Ascending aorta (tissue), 2 donors: ENCODE measurements around the gene URI1. TPM values are rescaled to one million over a fixed set of nuclear protein-coding genes. Genes with fewer than 3 reads are reported as not detected.

Experiments
- DNase-seq, 2 donors: peaks; one replicate each; pipeline ENCODE4 v3.0.0-alpha.2; 2019; ENCODE audit warnings: low spot score in 2 of 2
- H3K27ac ChIP-seq, 2 donors: fragments of 200-600 bp; sonication (generic); one replicate each; pipeline ENCODE4 v1.5.1; 2016 to 2017; ENCODE audit warnings: mild to moderate bottlenecking in 1 of 2
- H3K27me3 ChIP-seq: fragments of 200-600 bp; sonication (generic); one replicate; pipeline ENCODE4 v1.5.1; 2017
- H3K36me3 ChIP-seq, 2 donors: fragments of 200-600 bp; sonication (generic); one replicate each; pipeline ENCODE4 v1.5.1; 2016
- H3K4me1 ChIP-seq, 2 donors: fragments of 200-600 bp; sonication (generic); one replicate each; pipeline ENCODE4 v1.5.1; 2016 to 2017; ENCODE audit warnings: mild to moderate bottlenecking in 1 of 2
- H3K4me3 ChIP-seq, 2 donors: fragments of 200-600 bp; sonication (generic); one replicate each; pipeline ENCODE4 v1.5.1; 2016 to 2017; ENCODE audit warnings: mild to moderate bottlenecking in 1 of 2
- H3K9me3 ChIP-seq, 2 donors: fragments of 200-600 bp; sonication (generic); one replicate each; pipeline ENCODE4 v1.5.1; 2016
- CTCF ChIP-seq, 3 experiments: fragments of 200-600 bp in 2 of 3; fragments of 450-650 bp in 1 of 3; sonication (generic) in 2 of 3; IDR thresholded peaks; one replicate each; pipeline ENCODE4 v1.5.1; 2016 to 2019; ENCODE audit warnings: antibody characterized with exemption in 3 of 3, mild to moderate bottlenecking in 1 of 3, moderate library complexity in 1 of 3
- intact Hi-C: fragments of 100-400 bp; cut with DNase I; formaldehyde crosslinking; loops from one replicate; pipeline ENCODE4 v1.15.1; 2023
- total RNA-seq: library from RNA; depleted of rRNA; stranded (reverse); fragments of >200 nt; gene quantifications from one replicate; pipeline ENCODE4 v1.1.0, GENCODE V29; 2016

Gene URI1
- total RNA-seq, 1 donor from 2014 or later: 23.8 TPM

GRCh38 chr19:29934781-29935180 lies 7.3 kb upstream of the URI1 start:
- Histone ChIP-seq H3K27ac (no peak overlapping the region), H3K36me3 (no peaks in the 10 kb centered on the region), H3K4me3 (no peak overlapping the region), H3K9me3 (peaks cover 0 to 9% of the 10 kb centered on the region in 2 donors), H3K27me3 (no peaks in the 10 kb centered on the region), H3K4me1 (no peaks in the 10 kb centered on the region)
- TF ChIP-seq CTCF (IDR thresholded peaks at IDR 0.05): no peak
- DNase-seq: no peak
- intact Hi-C loops: no loop called here

- Histone ChIP-seq H3K36me3 (no peaks in the 10 kb centered on the region), H3K4me3 (no peak overlapping the region), H3K4me1 (peaks cover 0 to 4% of the 10 kb centered on the region in 2 donors), H3K9me3 (peaks cover 0 to 9% of the 10 kb centered on the region in 2 donors), H3K27ac (no peak overlapping the region), H3K27me3 (no peaks in the 10 kb centered on the region)
- intact Hi-C loops: no loop called here
- no peak for DNase-seq
- TF ChIP-seq CTCF (IDR thresholded peaks at IDR 0.05): no peak
Measured at GRCh38 chr19:29936409-29936808, 5.6 kb upstream of the URI1 start.

GRCh38 chr19:29939628-29940027 lies 2.4 kb upstream of the URI1 start:
- Histone ChIP-seq H3K27ac (no peak overlapping the region), H3K4me3 (no peak overlapping the region), H3K36me3 (no peaks in the 10 kb centered on the region), H3K4me1 (peaks cover 0 to 12% of the 10 kb centered on the region in 2 donors), H3K27me3 (no peaks in the 10 kb centered on the region), H3K9me3 (peaks cover 0 to 9% of the 10 kb centered on the region in 2 donors)
- no peak for TF ChIP-seq CTCF (IDR thresholded peaks at IDR 0.05)
- DNase-seq: no peak
- intact Hi-C loops: loop anchor here (5.0 to 10.0 kb wide), 3 partner anchors 225 to 1415 kb away; partner anchors contain the start of genes C19orf12 and POP4

GRCh38 chr19:29940971-29941585 lies 961 bp upstream of the URI1 start:
- Histone ChIP-seq H3K27me3 (no peaks in the 10 kb centered on the region), H3K36me3 (no peaks in the 10 kb centered on the region), H3K9me3 (peaks cover 0 to 8% of the 10 kb centered on the region in 2 donors), H3K27ac (no peak overlapping the region), H3K4me1 (peaks cover 0 to 16% of the 10 kb centered on the region in 2 donors), H3K4me3 (peak overlapping the region in 1 of 2 donors; percentile 99)
- no peak for TF ChIP-seq CTCF (IDR thresholded peaks at IDR 0.05)
- intact Hi-C loops: loop anchor here (5.0 to 10.0 kb wide), 3 partner anchors 226 to 1414 kb away; partner anchors contain the start of genes C19orf12 and POP4
- no peak for DNase-seq

- Histone ChIP-seq H3K9me3 (no peaks in the 10 kb centered on the region), H3K4me1 (peaks cover 0 to 18% of the 10 kb centered on the region in 2 donors), H3K27me3 (no peaks in the 10 kb centered on the region), H3K27ac (peak overlapping the region; percentile 77 to 78), H3K4me3 (peak overlapping the region; percentile 98 to 99), H3K36me3 (no peaks in the 10 kb centered on the region)
- peak in 1 of 3 experiments; percentile 6 for TF ChIP-seq CTCF (IDR thresholded peaks at IDR 0.05)
- DNase-seq: peak in 1 of 2 donors; percentile 73
- intact Hi-C loops: loop anchor here (1.0 to 10.0 kb wide), 6 partner anchors 98 to 1412 kb away; partner anchors contain the start of genes C19orf12, CCNE1, PLEKHF1 and POP4
Measured at GRCh38 chr19:29942404-29943261, 594 bp downstream of the URI1 start.
